GM19395 (cell line): ENCODE measurements around the gene SRM.
"Not testable (repeated sequence)": the region's sequence is repeated elsewhere in the genome, so short reads cannot be mapped to it uniquely, and the experiment has no call there.

Experiments used
- ATAC-seq: cut with Tn5 transposase; IDR thresholded peaks from one replicate; pipeline ENCODE4 v1.9.1; 2021; ENCODE audit warnings: mild to moderate bottlenecking, moderate library complexity; ENCODE audit not compliant: unreplicated experiment

The SRM gene

GRCh38 chr1:11065796-11066195, 6.0 kb upstream of the SRM start:
- no peak for ATAC-seq

- ATAC-seq = no peak
These were observed 5.1 kb upstream of the SRM start for GRCh38 chr1:11064942-11065341.

GRCh38 chr1:11063937-11064537, 4.2 kb upstream of the SRM start:
- ATAC-seq = not testable (repeated sequence)

GRCh38 chr1:11062965-11063401, 3.2 kb upstream of the SRM start:
- ATAC-seq = no peak

- ATAC-seq = no peak
These were observed 2.0 kb upstream of the SRM start for GRCh38 chr1:11061652-11062365.

- ATAC-seq = peak; percentile 18
These were observed 457 bp downstream of the SRM start for GRCh38 chr1:11059155-11059967.

GRCh38 chr1:11058595-11059154, 1.1 kb downstream of the SRM start:
- no peak for ATAC-seq

GRCh38 chr1:11058026-11058425, 1.8 kb downstream of the SRM start:
- no peak for ATAC-seq

- no peak for ATAC-seq
These were observed 2.3 kb downstream of the SRM start for GRCh38 chr1:11057477-11057876.

GRCh38 chr1:11056504-11056903, 3.3 kb downstream of the SRM start:
- ATAC-seq = no peak

- ATAC-seq = no peak
These were observed 4.1 kb downstream of the SRM start for GRCh38 chr1:11055676-11056075.

- ATAC-seq = no peak
These were observed 5.2 kb downstream of the SRM start for GRCh38 chr1:11054666-11055065.

- ATAC-seq = no peak
These were observed 5.6 kb downstream of the SRM start for GRCh38 chr1:11054181-11054580.

- ATAC-seq = no peak
These were observed 6.1 kb downstream of the SRM start for GRCh38 chr1:11053758-11054137.

GRCh38 chr1:11052839-11053757, 6.7 kb downstream of the SRM start:
- no peak for ATAC-seq

GRCh38 chr1:11051781-11052511, 7.9 kb downstream of the SRM start:
- no peak for ATAC-seq

GRCh38 chr1:11051121-11051520, 8.7 kb downstream of the SRM start:
- not testable (repeated sequence) for ATAC-seq

- no peak for ATAC-seq
These were observed 13.0 kb downstream of the SRM start, which contains the start of gene MASP2 for GRCh38 chr1:11046625-11047365. TSS of gene MASP2 (minus strand) at chr1:11047239. CDS start at chr1:11047207, 32 bp downstream.

- no peak for ATAC-seq
These were observed 13.6 kb downstream of the SRM start for GRCh38 chr1:11046270-11046566.
